HepG2 (cell line): ENCODE results near the gene ZNF24. TPM values are rescaled to one million over a fixed set of nuclear protein-coding genes. Genes with fewer than 3 reads are reported as not detected.

Source experiments
- ATAC-seq: fragments of 200-7000 bp; cut with Tn5 transposase; 3 replicates; pipeline ENCODE4 v1.9.1; 2020; ENCODE audit warnings: mild to moderate bottlenecking, moderate library complexity
- BruUV-seq: library from RNA; stranded (reverse); fragments of 400-500 nt; replicated peaks from 2 replicates; lab custom pipeline; 2021; lab: Mats Ljungman, UMichigan
- CTCF ChIA-PET: fragments of 300-600 bp; formaldehyde crosslinking; extraction: SDS; loops from one replicate; lab custom pipeline; 2021; ENCODE audit warnings: low total read pairs, inconsistent platforms, low intra/inter-chr PET ratio; lab: Yijun Ruan, JAX
- POLR2A ChIA-PET: fragments of 350-600 bp; sonication (Branson Sonifier 250); formaldehyde crosslinking; loops from one replicate; lab custom pipeline; 2020; ENCODE audit warnings: antibody characterized with exemption, inconsistent platforms; lab: Yijun Ruan, JAX
- DNase-seq: peaks from one replicate; pipeline ENCODE4 v3.0.0-alpha.2; 2015; ENCODE audit warnings: low spot score
- FAIRE-seq: peaks from 3 replicates; lab custom pipeline; 2011; peaks lifted over from hg19 to GRCh38; lab: Jason Lieb, UNC
- H2AFZ ChIP-seq: one replicate; pipeline ENCODE4 v1.6.1; 2011; ENCODE audit warnings: low read length, inconsistent platforms
- H3K27ac ChIP-seq: fragments of 300-600 bp; 3 replicates; pipeline ENCODE4 v1.8.0; 2011; ENCODE audit warnings: mixed run types, mild to moderate bottlenecking, mixed read lengths, low read length, inconsistent platforms; ENCODE audit not compliant: insufficient read depth; ENCODE audit errors: extremely low read length
- H3K27me3 ChIP-seq, 2 experiments: fragments of 200-600 bp in 1 of 2; 2 replicates in 1 of 2; 3 replicates in 1 of 2; pipeline versions ENCODE4 v1.6.0 to v1.8.0; 2011; ENCODE audit warnings: low read length in 2 of 2, mild to moderate bottlenecking in 2 of 2, moderate library complexity in 2 of 2, inconsistent platforms in 1 of 2; ENCODE audit not compliant: insufficient read depth in 2 of 2, control insufficient read depth in 1 of 2
- H3K36me3 ChIP-seq, 2 experiments: fragments of 200-600 bp in 1 of 2; replicated peaks in 1 of 2; 2 replicates in 1 of 2; 3 replicates in 1 of 2; pipeline versions ENCODE4 v1.5.1 to v1.8.0; 2011; ENCODE audit warnings: low read length in 2 of 2, inconsistent platforms in 1 of 2; ENCODE audit not compliant: insufficient read depth in 2 of 2, control insufficient read depth in 1 of 2
- H3K4me1 ChIP-seq: 2 replicates; pipeline ENCODE4 v1.5.1; 2012; ENCODE audit warnings: low read length, inconsistent platforms; ENCODE audit not compliant: insufficient read depth
- H3K4me2 ChIP-seq: 2 replicates; pipeline ENCODE4 v1.6.0; 2011; ENCODE audit warnings: low read depth, low read length, inconsistent platforms
- H3K4me3 ChIP-seq, 3 experiments: fragments of 200-600 bp in 1 of 3; sonication (generic), shearing (Covaris generic) in 1 of 3; replicated peaks in 1 of 3; 2 replicates each; pipeline ENCODE4 v1.5.1; 2011 to 2016; ENCODE audit warnings: low read length in 3 of 3, inconsistent platforms in 2 of 3, low read depth in 2 of 3, mild to moderate bottlenecking in 2 of 3, control low read depth in 1 of 3, mixed read lengths in 1 of 3; ENCODE audit not compliant: insufficient read depth in 1 of 3
- H3K79me2 ChIP-seq: one replicate; pipeline ENCODE4 v1.6.1; 2011; ENCODE audit warnings: low read length, inconsistent platforms; ENCODE audit not compliant: insufficient read depth
- H3K9ac ChIP-seq: 2 replicates; pipeline ENCODE4 v1.6.0; 2011; ENCODE audit warnings: mild to moderate bottlenecking, low read depth, low read length, inconsistent platforms; ENCODE audit not compliant: insufficient read depth
- H3K9me3 ChIP-seq: 2 replicates; pipeline ENCODE4 v1.5.1; 2012; ENCODE audit warnings: mild to moderate bottlenecking, low read length
- H4K20me1 ChIP-seq: 2 replicates; pipeline ENCODE4 v1.6.0; 2011; ENCODE audit warnings: inconsistent platforms, mild to moderate bottlenecking, low read length, moderate library complexity; ENCODE audit not compliant: insufficient read depth
- GLI4 ChIP-seq: sonication (generic); formaldehyde crosslinking; IDR thresholded peaks from 2 replicates; pipeline ENCODE4 v1.5.1; 2020; ENCODE audit warnings: missing genetic modification reagents, mild to moderate bottlenecking, moderate library complexity, borderline replicate concordance
- ZBTB25 ChIP-seq: IDR thresholded peaks from 2 replicates; pipeline ENCODE4 v1.6.1; 2018; ENCODE audit warnings: missing genetic modification reagents
- ZNF274 ChIP-seq: sonication (generic); formaldehyde crosslinking; IDR thresholded peaks from 2 replicates; pipeline ENCODE4 v1.5.1; 2020; ENCODE audit warnings: mild to moderate bottlenecking, missing genetic modification reagents
- ZNF747 ChIP-seq: sonication (generic); formaldehyde crosslinking; IDR thresholded peaks from 2 replicates; pipeline ENCODE4 v1.8.1; 2023; ENCODE audit warnings: missing genetic modification reagents, mild to moderate bottlenecking, borderline replicate concordance
- WGBS: methylation state at CpG from one replicate; pipeline ENCODE4 v1.1.6; 2017; ENCODE audit warnings: low lambda C conversion rate; 5-methylcytosine and 5-hydroxymethylcytosine counted together
- in situ Hi-C: cut with HindIII; loops from 2 replicates; pipeline ENCODE4 v1.10.0; 2017; ENCODE audit warnings: low pct_unique_long_range_greater_than_20kb; ENCODE audit not compliant: extremely low pct_ligation_motif_present
- intact Hi-C: fragments of 100-400 bp; cut with micrococcal nuclease; formaldehyde crosslinking; loops from one replicate; pipeline ENCODE4 v1.10.0; 2022; ENCODE audit not compliant: unreplicated experiment
- polyA plus RNA-seq, 8 experiments: library from polyadenylated mRNA; depleted of rRNA in 3 of 8; stranded (reverse) in 7 of 8; unstranded in 1 of 8; fragments of >200 nt; fragmentation: Illumina TruSeq in 4 of 8; extraction: Trizol in 4 of 8; gene quantifications; 2 replicates each; pipeline versions ENCODE4 v1.2.1 to v1.2.3, GENCODE V29; 2011 to 2016; ENCODE audit warnings: low read depth in 4 of 8, missing spikeins in 1 of 8, mixed read lengths in 1 of 8; ENCODE audit not compliant: insufficient read depth in 1 of 8
- total RNA-seq, 5 experiments: library from RNA; depleted of rRNA; stranded (reverse); fragments of >200 nt; fragmentation: Illumina TruSeq; extraction: Trizol; gene quantifications; 2 replicates each; pipeline ENCODE4 v1.2.3, GENCODE V29; 2016; ENCODE audit warnings: low read depth in 1 of 5
- TF ChIP-seq, protein P1 (sequence below), 2 experiments: sonication (generic) in 1 of 2; formaldehyde crosslinking in 1 of 2; IDR thresholded peaks; 2 replicates each; pipeline versions ENCODE4 v1.5.1 to v1.6.1; 2011 to 2020; ENCODE audit warnings: borderline replicate concordance in 1 of 2, low read depth in 1 of 2, low read length in 1 of 2, mild to moderate bottlenecking in 1 of 2, missing genetic modification reagents in 1 of 2, moderate library complexity in 1 of 2
- TF ChIP-seq, protein P2 (sequence below): sonication (generic); IDR thresholded peaks from 2 replicates; pipeline ENCODE4 v1.6.1; 2016; ENCODE audit warnings: low read depth, borderline replicate concordance
- TF ChIP-seq, protein P3 (sequence below): sonication (generic); formaldehyde crosslinking; IDR thresholded peaks from 2 replicates; pipeline ENCODE4 v1.4.0; 2020; ENCODE audit warnings: low read depth, missing genetic modification reagents

ZNF24 gene
- total and polyA plus RNA-seq, 2 of the 13 experiments (the other 11 are each of a cell fraction or from before 2014, with no cell fraction given), result 19.5 to 41.1 TPM

- TF ChIP-seq GLI4 (CRISPR knock-in tag) (no peak), ZNF747 (no peak), ZBTB25 (CRISPR knock-in tag) (no peak)
- TF ChIP-seq, protein P1, sequence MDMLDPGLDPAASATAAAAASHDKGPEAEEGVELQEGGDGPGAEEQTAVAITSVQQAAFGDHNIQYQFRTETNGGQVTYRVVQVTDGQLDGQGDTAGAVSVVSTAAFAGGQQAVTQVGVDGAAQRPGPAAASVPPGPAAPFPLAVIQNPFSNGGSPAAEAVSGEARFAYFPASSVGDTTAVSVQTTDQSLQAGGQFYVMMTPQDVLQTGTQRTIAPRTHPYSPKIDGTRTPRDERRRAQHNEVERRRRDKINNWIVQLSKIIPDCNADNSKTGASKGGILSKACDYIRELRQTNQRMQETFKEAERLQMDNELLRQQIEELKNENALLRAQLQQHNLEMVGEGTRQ (IDR thresholded peaks at IDR 0.05; ENCODE audit: low read depth, low read length), result no peak
- TF ChIP-seq, protein P1 (CRISPR knock-in tag; IDR thresholded peaks at IDR 0.05; ENCODE audit: borderline replicate concordance), result no peak
- TF ChIP-seq, protein P2, sequence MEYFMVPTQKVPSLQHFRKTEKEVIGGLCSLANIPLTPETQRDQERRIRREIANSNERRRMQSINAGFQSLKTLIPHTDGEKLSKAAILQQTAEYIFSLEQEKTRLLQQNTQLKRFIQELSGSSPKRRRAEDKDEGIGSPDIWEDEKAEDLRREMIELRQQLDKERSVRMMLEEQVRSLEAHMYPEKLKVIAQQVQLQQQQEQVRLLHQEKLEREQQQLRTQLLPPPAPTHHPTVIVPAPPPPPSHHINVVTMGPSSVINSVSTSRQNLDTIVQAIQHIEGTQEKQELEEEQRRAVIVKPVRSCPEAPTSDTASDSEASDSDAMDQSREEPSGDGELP, result no peak
- TF ChIP-seq, all 625 proteins: peak for 0
Observed at GRCh38 chr18:35311496-35311895, 32.7 kb downstream of the ZNF24 start (continued).

GRCh38 chr18:35306588-35307250, 37.5 kb downstream of the ZNF24 start:
- Histone ChIP-seq H3K36me3 (peaks cover 4 to 39% of the 10 kb centered on the region in 2 experiments; a peak in 3 of 5 replicates), H4K20me1 (no peaks in the 10 kb centered on the region), H3K4me1 (no peaks in the 10 kb centered on the region), H3K9me3 (peaks cover 71% of the 10 kb centered on the region), H3K9ac (no peak overlapping the region)
- 97% methylated on average over 5 of the region's 5 CpGs for WGBS
- DNase-seq, result no peak
- no peak for ATAC-seq
- POLR2A ChIA-PET, result interaction anchor here (1.6 kb wide), 1 partner anchor 17 kb away, joined by 3 read pairs; no protein-coding TSS in a partner anchor
- BruUV-seq, result TSS peak; percentile 25
- intact Hi-C loops, result no loop called here
- TF ChIP-seq, protein P3, sequence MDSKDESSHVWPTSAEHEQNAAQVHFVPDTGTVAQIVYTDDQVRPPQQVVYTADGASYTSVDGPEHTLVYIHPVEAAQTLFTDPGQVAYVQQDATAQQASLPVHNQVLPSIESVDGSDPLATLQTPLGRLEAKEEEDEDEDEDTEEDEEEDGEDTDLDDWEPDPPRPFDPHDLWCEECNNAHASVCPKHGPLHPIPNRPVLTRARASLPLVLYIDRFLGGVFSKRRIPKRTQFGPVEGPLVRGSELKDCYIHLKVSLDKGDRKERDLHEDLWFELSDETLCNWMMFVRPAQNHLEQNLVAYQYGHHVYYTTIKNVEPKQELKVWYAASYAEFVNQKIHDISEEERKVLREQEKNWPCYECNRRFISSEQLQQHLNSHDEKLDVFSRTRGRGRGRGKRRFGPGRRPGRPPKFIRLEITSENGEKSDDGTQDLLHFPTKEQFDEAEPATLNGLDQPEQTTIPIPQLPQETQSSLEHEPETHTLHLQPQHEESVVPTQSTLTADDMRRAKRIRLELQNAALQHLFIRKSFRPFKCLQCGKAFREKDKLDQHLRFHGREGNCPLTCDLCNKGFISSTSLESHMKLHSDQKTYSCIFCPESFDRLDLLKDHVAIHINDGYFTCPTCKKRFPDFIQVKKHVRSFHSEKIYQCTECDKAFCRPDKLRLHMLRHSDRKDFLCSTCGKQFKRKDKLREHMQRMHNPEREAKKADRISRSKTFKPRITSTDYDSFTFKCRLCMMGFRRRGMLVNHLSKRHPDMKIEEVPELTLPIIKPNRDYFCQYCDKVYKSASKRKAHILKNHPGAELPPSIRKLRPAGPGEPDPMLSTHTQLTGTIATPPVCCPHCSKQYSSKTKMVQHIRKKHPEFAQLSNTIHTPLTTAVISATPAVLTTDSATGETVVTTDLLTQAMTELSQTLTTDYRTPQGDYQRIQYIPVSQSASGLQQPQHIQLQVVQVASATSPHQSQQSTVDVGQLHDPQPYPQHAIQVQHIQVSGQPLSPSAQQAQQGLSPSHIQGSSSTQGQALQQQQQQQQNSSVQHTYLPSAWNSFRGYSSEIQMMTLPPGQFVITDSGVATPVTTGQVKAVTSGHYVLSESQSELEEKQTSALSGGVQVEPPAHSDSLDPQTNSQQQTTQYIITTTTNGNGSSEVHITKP (CRISPR knock-in tag), result no peak
- TF ChIP-seq ZNF274 (CRISPR knock-in tag), result peak; percentile 31; the same call in 1 of the 2 replicates
- TF ChIP-seq, all 625 proteins: peak for 1
- CTCF ChIA-PET, result no interaction called here
- in situ Hi-C loops, result no loop called here
- Histone ChIP-seq H3K4me3 (no peak overlapping the region), H3K27ac (no peak overlapping the region), H3K27me3 (no peaks in the 10 kb centered on the region), H3K79me2 (no peaks in the 10 kb centered on the region), H3K4me2 (no peak overlapping the region), H2AFZ (no peak overlapping the region)
- no peak for FAIRE-seq
